ENCODE results near the gene DMD.

The DMD gene

GRCh38 chrX:31889088-31889487, 1322.3 kb downstream of the DMD start:
- DNase-seq = no peak

- no peak for DNase-seq
Observed at GRCh38 chrX:31884535-31884934, 1326.8 kb downstream of the DMD start.

- DNase-seq = no peak
Observed at GRCh38 chrX:31872007-31872406, 1339.3 kb downstream of the DMD start.

GRCh38 chrX:31870267-31870666, 1341.1 kb downstream of the DMD start:
- no peak for DNase-seq

GRCh38 chrX:31860686-31861085, 1350.7 kb downstream of the DMD start:
- no peak for DNase-seq

- no peak for DNase-seq
Observed at GRCh38 chrX:31858915-31859314, 1352.4 kb downstream of the DMD start.

GRCh38 chrX:31854716-31855115, 1356.6 kb downstream of the DMD start:
- DNase-seq = no peak

- DNase-seq = no peak
Observed at GRCh38 chrX:31851761-31852160, 1359.6 kb downstream of the DMD start.

GRCh38 chrX:31847773-31848172, 1363.6 kb downstream of the DMD start:
- DNase-seq = no peak

- DNase-seq = no peak
Observed at GRCh38 chrX:31845003-31845402, 1366.3 kb downstream of the DMD start.

- no peak for DNase-seq
Observed at GRCh38 chrX:31838617-31839016, 1372.7 kb downstream of the DMD start.

GRCh38 chrX:31837445-31838049, 1373.8 kb downstream of the DMD start:
- DNase-seq = no peak

GRCh38 chrX:31836479-31836878, 1374.9 kb downstream of the DMD start:
- no peak for DNase-seq

- no peak for DNase-seq
Observed at GRCh38 chrX:31832263-31832662, 1379.1 kb downstream of the DMD start.

GRCh38 chrX:31820430-31821210, 1390.7 kb downstream of the DMD start:
- DNase-seq = no peak

- peak in 2 of 56 donors; percentile 0 for DNase-seq
Observed at GRCh38 chrX:31819455-31819854, 1391.9 kb downstream of the DMD start.

- DNase-seq = no peak
Observed at GRCh38 chrX:31811106-31811505, 1400.2 kb downstream of the DMD start.

GRCh38 chrX:31808357-31808756, 1403.0 kb downstream of the DMD start:
- DNase-seq = no peak

GRCh38 chrX:31807165-31807564, 1404.2 kb downstream of the DMD start:
- no peak for DNase-seq

GRCh38 chrX:31805781-31806180, 1405.6 kb downstream of the DMD start:
- DNase-seq = no peak

GRCh38 chrX:31800219-31800618, 1411.1 kb downstream of the DMD start:
- no peak for DNase-seq

GRCh38 chrX:31796624-31797023, 1414.7 kb downstream of the DMD start:
- no peak for DNase-seq

GRCh38 chrX:31747411-31747810, 1463.9 kb downstream of the DMD start:
- DNase-seq = no peak

All from nucleus accumbens (tissue), 56 donors.